GM18907 (cell line): ENCODE measurements around the gene DPP4.
"Not testable (repeated sequence)": the region's sequence is repeated elsewhere in the genome, so short reads cannot be mapped to it uniquely, and the experiment has no call there.

Experiments
- ATAC-seq: cut with Tn5 transposase; IDR thresholded peaks from one replicate; pipeline ENCODE4 v1.9.1; 2021; ENCODE audit warnings: mild to moderate bottlenecking, moderate library complexity; ENCODE audit not compliant: unreplicated experiment

Gene DPP4

GRCh38 chr2:161962160-161962559 lies 111.9 kb downstream of the DPP4 start:
- no peak for ATAC-seq

DNA sequence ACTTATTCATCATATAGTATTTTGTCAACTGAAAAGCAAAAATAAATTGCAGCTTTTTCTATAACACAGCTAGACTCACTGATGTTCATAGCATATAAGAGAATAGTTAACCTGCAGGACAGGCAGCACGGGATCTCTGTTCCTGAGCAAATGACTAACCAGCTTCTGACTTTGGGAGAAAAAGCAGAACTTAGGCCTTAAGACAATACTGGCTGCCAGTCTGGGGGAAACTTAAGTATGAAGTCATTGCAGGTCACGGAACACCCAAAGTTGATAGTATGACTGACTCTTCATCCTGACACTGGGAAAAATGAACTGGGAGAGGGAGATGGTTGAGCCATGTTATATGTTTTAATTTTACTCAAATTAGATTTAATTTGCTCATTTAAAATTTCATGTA lies 113.0 kb downstream of the DPP4 start:
- no peak for ATAC-seq

DNA sequence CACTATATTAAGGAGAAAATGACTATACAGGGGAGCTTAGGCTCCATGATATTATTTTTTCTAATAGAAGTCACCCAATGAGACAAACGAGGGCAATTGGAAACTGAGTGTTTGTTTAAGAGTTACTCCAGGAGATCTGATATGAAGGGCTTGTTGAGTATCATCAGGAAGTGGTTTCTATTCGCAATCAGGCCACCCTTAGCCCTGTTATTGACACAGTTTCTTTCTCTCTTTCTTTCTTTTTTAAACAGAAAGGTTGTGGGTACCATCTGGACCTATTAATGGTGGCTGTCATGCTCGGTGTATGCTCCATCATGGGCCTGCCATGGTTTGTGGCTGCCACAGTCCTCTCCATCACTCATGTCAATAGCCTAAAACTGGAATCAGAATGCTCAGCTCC lies 117.3 kb downstream of the DPP4 start:
- no peak for ATAC-seq

DNA sequence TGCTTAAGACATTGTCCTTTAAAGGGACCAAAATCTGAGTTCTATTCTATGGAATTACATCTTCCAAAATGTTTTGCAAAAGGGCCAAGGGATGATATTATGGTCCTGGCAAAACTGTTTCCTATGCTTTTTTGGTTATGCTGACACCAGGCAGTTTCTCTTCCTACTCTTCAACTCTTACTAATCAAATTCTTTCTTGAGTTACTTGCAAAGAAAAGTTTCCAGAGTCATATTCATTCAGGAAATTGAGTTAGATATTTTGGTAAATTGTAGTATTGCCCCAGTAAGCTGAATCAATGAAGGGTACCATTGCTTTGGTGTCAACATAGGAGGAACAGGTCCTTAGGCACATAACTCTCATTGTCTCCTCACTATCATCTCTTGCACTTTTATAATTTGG lies 118.8 kb downstream of the DPP4 start:
- no peak for ATAC-seq

DNA sequence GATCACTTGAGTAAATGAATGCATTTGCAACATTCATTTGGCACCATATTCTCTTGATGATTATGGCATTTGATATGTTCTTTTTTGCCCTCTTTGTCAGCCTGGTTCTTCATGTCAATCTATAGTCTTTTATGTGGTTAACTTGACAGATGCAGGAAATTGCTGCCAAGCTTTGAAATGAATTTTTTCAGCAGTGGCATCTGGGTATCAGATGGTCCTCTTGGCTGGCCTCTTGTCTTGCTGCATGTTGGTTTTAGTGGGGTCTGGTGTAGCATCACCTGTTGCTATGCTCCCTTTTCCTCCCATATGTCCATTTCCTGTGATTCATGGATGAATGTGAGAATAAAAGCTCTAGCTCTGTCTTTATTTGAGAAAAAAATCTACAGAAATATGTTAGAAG lies 119.9 kb downstream of the DPP4 start:
- ATAC-seq: no peak

- ATAC-seq: not testable (repeated sequence)
Observed at GRCh38 chr2:161953367-161953766, 120.6 kb downstream of the DPP4 start.

GRCh38 chr2:161952783-161953191 lies 121.2 kb downstream of the DPP4 start:
- no peak for ATAC-seq

DNA sequence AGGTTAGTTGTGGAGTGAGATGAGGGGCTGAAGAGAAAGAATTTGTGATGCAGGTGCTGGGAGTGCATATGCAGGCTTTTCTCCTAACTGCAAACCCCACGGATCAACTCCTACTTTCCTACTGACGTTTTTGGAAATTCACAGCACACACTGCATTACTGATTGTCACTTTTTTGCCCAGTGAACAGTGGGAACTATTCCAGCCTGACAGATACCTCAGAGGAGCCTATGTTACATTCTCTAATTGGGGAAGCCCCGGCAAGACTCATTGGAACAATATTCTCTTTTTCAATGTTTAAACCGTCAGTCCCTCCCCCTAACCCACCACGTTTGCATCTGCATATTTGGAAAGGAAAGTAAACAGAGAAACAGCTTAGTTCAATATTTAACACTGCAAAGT lies 126.2 kb downstream of the DPP4 start:
- no peak for ATAC-seq

DNA sequence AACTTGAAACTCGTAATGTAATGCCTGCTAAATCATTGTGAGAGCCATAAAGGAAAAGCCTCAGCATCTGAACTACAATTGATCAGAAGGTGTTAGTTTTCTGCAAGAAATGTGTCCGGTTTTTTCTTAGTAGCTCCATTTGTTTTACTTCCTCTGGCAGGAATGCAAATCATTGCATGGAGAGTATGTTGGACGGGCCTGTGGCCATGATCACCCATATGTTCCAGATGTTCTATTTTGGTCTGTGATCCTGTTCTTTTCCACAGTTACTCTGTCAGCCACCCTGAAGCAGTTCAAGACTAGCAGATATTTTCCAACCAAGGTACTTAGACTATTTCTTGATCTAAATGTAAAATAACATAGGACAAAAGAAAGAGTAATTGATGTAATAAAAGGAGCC lies 126.6 kb downstream of the DPP4 start:
- no peak for ATAC-seq

- ATAC-seq: no peak
Observed at GRCh38 chr2:161946489-161947107, 127.4 kb downstream of the DPP4 start.

- no peak for ATAC-seq
Observed at GRCh38 chr2:161943011-161943410, 131.0 kb downstream of the DPP4 start.
